K562 (cell line): ENCODE data around the gene ZBTB48.

Source experiments
- ATF2 ChIP-seq: sonication (generic); formaldehyde crosslinking; IDR thresholded peaks from 2 replicates; pipeline ENCODE4 v1.8.1; 2022; ENCODE audit warnings: missing genetic modification reagents
- ATF4 ChIP-seq: fragments of 450-650 bp; formaldehyde crosslinking; IDR thresholded peaks from 2 replicates; pipeline ENCODE4 v1.4.0; 2022; ENCODE audit warnings: mild to moderate bottlenecking, moderate library complexity
- E2F5 ChIP-seq: sonication (generic); formaldehyde crosslinking; IDR thresholded peaks from 2 replicates; pipeline ENCODE4 v1.8.0; 2022; ENCODE audit warnings: mild to moderate bottlenecking, missing genetic modification reagents
- FOXJ3 ChIP-seq: sonication (generic); formaldehyde crosslinking; IDR thresholded peaks from 2 replicates; pipeline ENCODE4 v1.4.0; 2020; ENCODE audit warnings: mild to moderate bottlenecking, missing genetic modification reagents
- JUND ChIP-seq, 2 experiments: IDR thresholded peaks; 2 replicates in 1 of 2; 3 replicates in 1 of 2; pipeline ENCODE4 v1.6.1; 2011; ENCODE audit warnings: borderline replicate concordance in 2 of 2, low read depth in 2 of 2, low read length in 2 of 2, improper control_type of control experiment in 1 of 2, missing biosample characterization in 1 of 2, missing genetic modification characterization in 1 of 2, missing genetic modification reagents in 1 of 2
- MED1 ChIP-seq: sonication (generic); formaldehyde crosslinking; IDR thresholded peaks from 2 replicates; pipeline ENCODE4 v1.8.1; 2023; ENCODE audit warnings: missing genetic modification reagents, borderline replicate concordance
- NONO ChIP-seq, 2 experiments: fragments of 200-400 bp in 1 of 2; fragments of 450-650 bp in 1 of 2; formaldehyde crosslinking in 1 of 2; IDR thresholded peaks; 2 replicates each; pipeline ENCODE4 v1.6.1; 2017; ENCODE audit warnings: low read depth in 2 of 2, mild to moderate bottlenecking in 2 of 2, moderate library complexity in 2 of 2, low read length in 1 of 2
- PATZ1 ChIP-seq: fragments of 250-450 bp; sonication (Bioruptor Pico); IDR thresholded peaks from 2 replicates; pipeline ENCODE4 v1.5.0; 2020; ENCODE audit warnings: mild to moderate bottlenecking, borderline replicate concordance
- POLR2A ChIP-seq: fragments of 450-650 bp; conservative IDR thresholded peaks from 2 replicates; pipeline ENCODE4 v1.6.1; 2016
- SIN3A ChIP-seq, 2 experiments: fragments of 150-350 bp in 1 of 2; IDR thresholded peaks; 2 replicates each; pipeline ENCODE4 v1.6.1; 2011 to 2016; ENCODE audit warnings: borderline replicate concordance in 2 of 2, low read depth in 2 of 2, low read length in 2 of 2, mild to moderate bottlenecking in 2 of 2, moderate library complexity in 2 of 2; ENCODE audit not compliant: control insufficient read depth in 1 of 2
- ZNF133 ChIP-seq: fragments of 250-450 bp; sonication (Bioruptor Pico); IDR thresholded peaks from 2 replicates; pipeline ENCODE4 v1.4.0; 2020; ENCODE audit warnings: mild to moderate bottlenecking
- ZNF518B ChIP-seq: fragments of 250-450 bp; sonication (Bioruptor Pico); IDR thresholded peaks from 2 replicates; pipeline ENCODE4 v1.5.0; 2021; ENCODE audit warnings: mild to moderate bottlenecking, moderate library complexity

GRCh38 chr1:6574025-6574620 is 5.7 kb upstream of the ZBTB48 start:
- TF ChIP-seq JUND (IDR thresholded peaks at IDR 0.05; ENCODE audit: borderline replicate concordance, low read depth, low read length) (no peak), JUND (tag; IDR thresholded peaks at IDR 0.05; ENCODE audit: borderline replicate concordance, low read depth, low read length) (no peak), PATZ1 (no peak), E2F5 (CRISPR knock-in tag) (no peak), ATF4 (CRISPR knock-in tag) (no peak), ATF2 (CRISPR knock-in tag) (no peak), FOXJ3 (CRISPR knock-in tag) (no peak), POLR2A (no peak), MED1 (CRISPR knock-in tag) (no peak), ZNF518B (CRISPR knock-in tag) (no peak), NONO (IDR thresholded peaks at IDR 0.05; ENCODE audit: low read depth in 2 of 2, low read length in 1 of 2) (no peak), SIN3A (IDR thresholded peaks at IDR 0.05; ENCODE audit: borderline replicate concordance in 2 of 2, control insufficient read depth in 1 of 2, low read depth in 2 of 2, low read length in 2 of 2) (no peak), ZNF133 (CRISPR knock-in tag) (no peak)
